NCI-H774 (cell line): ENCODE data around the gene RAI2.

Experiments
- DNase-seq: peaks from one replicate; lab custom pipeline; 2025; lab: John Stamatoyannopoulos, UW

The RAI2 gene

DNA sequence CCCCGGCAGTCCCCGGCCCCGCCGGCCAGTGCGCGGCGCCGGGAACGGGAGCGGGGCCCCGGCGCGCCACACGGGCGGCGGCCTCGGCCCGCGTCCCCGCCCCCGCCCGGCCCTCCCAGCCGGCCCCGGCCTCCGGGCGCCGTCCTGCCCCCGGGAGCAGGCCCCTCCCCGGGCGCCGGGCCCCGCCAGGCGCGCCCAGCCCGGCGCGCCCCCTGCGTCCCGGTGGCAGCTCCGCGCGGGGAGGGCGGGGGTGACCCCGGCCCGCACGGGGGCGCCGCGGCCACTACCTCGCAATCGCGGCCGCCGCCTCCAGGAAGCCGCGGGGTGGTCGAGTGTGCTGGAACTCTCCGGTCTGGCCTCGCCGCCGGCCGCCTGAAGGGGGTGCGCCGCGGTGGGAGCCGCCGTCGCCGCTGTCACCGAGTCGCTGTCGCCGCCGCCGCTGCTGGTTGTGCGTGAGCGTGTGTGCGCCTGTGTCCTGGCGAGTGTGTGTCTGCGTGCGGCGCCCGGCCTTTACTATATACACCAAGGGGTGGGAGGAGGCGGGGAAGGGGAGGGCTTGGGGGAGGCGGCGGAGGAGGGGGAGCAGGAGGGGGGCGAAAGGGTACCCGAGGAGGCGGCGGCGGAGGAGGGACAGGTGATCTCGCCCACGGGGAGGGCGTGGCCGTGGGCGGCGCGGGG, at the start of gene RAI2:
TSS of gene RAI2 (minus strand) at position 488 of the 678 bp plus-strand sequence. CDS start 59,288 bp downstream, outside the sequence.
- no peak for DNase-seq

DNA sequence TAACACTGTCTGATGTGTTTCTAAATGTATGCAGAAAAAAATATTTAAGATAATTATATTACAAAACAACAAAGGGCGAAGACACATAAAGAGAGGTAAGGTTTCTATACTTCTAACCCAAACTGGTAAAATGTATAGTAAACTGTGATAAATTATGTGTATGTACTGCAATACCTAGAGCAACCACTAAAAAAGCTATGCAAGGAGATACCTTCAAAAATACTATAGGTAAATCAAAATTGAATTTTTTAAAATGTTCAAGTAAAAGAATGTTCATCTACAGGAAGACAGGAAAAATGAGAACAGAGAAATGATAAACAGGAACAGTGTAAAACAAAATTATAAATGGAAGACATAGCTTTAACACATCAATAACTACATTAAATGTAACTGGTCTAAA, 27.3 kb upstream of the RAI2 start:
- no peak for DNase-seq

DNA sequence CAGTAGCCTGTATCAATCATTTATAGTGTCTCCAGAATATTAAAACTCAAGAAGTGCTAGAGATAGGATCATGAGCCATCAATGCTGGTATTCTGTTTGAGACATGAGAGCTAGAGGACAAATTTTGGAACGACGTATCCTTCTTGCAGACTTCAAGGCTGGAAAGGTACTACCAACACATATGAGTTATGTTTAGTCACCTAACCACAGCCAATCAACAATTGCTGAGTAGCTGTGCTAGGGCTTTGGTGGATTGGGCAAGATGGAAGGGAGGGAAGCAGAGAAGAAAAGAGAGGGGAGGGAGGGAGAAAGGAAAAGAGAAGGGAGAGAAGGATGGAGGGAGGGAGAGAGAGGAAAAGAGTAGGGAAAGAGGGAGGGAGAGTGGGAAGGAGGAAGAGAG, 21.6 kb upstream of the RAI2 start:
- DNase-seq = no peak

DNA sequence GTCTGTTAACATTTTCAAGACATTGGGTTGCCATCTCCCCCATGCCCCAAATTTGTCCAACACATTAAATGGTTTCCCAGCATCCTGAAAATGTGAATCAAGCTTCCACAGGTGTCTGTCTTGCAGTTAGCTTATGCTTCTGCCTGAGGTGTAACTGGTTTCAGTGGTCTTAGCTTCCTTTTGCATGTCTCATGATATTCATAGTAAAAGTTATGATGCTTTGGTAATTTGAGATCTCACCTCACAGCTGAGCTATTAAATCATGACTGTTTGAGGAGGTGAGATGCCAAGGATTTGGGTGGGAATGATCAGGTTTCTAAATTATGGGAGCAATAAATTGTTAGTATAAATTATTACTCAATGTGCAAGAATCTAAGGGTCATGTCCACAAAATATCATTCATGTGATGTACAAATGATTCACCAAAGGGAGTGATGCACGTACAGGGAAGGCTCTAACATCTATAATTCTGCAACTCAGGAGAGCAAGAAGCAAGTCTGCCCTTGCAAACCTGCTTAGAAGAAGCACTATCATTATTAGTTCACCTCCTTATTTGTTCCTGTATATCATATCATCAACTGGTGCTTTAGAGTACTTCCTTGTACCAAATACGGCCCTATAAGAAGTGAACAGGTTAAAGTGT, 17.1 kb upstream of the RAI2 start:
- DNase-seq = no peak

DNA sequence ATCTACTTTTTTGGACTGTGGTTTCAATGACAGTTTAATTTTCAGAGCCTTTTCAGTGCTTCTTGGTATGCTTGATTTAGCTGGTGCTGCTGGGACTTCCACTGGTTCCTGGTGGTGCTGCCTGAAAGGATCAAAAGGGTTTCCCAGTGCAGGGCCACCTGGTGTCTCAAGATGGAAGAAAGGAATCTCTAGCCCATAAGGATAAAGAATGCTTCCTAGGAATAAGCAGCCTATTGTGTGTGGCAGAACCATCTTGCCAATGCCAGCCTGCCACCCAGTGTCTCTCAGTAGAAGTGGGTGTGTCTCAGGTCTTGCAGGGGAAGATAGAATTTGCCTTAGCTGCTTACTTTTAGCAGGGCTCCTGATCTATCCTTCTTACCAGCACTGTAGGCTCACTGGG, 15.0 kb upstream of the RAI2 start:
- DNase-seq = no peak

DNA sequence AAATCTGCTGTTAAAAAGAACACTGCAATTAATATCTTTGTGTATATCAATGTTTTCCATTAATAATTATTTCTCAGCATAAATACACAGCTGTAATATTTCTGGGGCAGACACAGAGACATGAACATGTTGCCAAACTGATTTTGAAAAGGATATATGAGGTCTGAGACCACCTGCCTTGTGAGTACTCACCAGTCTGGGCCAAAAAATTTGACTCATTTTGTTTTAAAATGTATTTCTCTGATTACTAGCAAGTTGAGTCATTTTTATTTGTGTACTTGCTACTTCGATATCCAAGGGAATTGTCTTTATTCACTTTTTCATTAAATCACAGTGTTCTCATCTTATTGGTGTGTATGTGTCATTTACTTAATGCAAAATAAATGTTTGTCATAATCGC, 8.5 kb upstream of the RAI2 start:
- no peak for DNase-seq

DNA sequence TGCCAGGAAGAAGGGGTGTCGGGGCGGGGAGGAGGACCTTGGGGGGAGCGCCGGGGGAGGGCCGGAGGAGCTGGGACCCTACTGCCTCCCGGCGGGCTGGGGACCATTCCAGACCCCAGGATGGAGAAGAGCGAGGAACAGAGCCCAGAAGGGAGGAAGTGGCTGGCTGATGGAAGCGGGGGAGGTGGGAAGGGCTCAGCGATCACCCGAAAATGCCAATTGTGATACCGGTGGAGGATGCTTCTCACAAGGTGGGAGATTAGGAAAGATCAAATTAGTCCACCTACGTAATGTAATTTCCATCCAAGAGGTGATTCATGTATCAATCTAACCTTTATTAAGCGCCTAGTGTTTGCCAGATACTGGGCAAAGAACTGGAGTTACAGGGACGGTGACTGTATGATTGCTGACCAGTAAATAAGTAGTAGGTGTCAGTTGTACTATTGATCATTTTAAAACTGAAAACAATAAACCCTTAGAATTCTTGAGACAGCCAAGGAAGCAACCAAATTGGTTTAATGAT, 452 bp upstream of the RAI2 start:
- no peak for DNase-seq

DNA sequence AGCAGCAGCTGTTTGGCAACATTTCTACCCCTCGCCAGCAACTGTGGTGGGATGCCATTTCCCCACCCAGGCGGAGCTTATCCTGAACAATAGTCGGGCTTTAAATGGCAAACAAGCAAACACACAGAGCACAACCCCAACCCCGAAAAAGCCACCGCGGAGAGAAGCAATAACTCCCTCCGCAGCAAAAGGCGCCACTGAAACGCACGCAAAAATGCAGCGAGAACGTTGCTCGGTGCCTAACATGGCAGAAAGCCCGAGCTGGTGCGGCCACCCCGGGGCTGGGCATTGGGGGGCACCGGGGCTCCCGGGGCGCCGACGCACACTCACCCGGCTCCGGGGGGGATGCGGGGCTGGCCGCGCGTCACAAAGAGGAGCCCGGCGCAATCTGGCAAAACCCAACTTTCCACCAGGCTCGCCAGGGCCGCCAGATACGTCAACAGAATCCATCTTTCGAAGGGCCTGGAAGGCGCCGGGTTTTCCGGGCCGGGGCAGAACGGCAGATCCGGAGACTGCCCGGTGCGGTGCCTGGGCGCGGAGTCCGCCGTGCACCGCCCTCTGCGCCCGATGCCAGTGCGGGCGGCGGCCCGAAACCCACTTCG, 818 bp downstream of the RAI2 start:
- no peak for DNase-seq

DNA sequence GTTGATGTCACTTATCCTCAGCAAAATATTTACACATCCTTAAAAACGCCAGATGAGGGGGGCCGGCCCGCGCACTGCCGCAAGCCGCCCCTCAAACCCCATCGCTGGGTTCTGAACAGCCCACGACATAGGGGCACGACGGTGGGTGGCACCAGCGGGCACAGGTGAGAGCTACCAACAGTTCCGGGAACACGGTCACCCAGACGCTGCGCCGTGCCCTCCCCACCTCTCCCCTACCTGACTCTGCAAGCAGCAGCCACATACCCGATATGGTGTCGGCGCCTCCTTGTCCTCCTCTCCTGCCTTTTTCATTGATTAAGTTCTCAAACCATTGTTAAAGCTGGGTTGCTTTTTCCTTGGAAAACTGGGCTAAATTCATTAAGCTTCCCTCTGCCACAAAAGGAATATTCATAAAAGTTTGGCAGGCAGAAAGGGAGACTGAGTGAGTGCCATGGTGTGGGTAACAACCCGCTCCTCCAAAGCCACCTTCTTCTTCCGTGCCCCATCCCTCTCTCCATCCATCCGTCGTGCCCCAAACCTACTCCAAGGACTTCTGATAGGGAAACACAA, 1.4 kb downstream of the RAI2 start:
- peak; percentile 15 for DNase-seq

DNA sequence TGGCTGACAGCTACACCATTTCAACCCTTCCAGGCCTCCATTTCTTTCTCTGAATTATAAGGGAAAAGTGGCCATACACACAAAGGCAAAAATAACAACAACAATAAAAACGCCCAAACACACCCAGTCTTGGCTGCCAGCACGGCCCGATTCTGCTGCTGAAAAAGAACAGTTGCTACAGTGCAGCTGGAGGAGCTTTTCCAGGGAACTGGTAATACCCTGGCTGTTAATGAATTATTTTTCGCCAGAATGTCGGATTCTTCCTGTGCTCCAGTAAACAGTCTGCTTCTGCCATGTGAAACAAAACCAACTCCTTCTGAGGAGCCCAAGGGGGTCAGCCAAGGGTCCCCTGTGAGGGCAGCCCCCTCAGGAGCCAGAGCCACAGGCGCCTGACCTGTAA, 6.6 kb downstream of the RAI2 start:
- no peak for DNase-seq

DNA sequence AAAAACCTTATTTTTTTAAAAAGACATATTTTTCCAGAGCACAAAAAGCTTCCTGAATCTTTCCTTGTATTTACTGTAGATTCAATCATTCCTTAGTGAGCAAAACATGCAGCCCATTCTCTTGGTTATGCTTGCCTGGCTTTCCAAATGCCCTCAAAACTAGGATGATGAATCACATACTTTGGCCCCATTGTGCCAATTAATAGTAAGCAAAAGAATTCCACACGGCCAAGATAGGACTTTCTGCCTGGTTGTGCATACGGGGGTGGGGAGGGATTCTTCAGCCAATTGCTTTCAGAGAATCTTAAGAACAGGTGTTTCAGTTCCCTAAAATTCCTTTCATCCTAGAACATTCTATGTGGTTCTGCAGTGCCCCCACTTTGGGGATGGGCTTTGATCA, 7.0 kb downstream of the RAI2 start:
- no peak for DNase-seq

DNA sequence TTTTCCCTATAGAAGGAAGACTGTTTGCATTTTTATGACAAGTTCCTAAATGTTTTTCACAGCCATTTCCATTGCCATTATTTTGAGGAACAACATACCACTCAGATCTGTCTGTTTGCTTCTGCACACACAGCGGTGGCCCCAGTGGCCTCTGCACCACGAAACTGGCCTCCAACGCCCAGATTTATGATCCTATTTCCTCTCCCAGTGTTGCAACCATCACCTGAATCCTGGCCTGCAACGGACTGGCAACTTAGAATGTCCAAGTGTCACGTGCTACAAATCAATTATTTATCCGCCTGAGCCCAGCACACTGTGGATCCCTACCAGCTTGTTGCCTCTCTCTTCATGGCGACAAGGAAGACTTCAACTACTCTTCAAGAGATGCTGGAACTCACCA, 9.2 kb downstream of the RAI2 start:
- no peak for DNase-seq

DNA sequence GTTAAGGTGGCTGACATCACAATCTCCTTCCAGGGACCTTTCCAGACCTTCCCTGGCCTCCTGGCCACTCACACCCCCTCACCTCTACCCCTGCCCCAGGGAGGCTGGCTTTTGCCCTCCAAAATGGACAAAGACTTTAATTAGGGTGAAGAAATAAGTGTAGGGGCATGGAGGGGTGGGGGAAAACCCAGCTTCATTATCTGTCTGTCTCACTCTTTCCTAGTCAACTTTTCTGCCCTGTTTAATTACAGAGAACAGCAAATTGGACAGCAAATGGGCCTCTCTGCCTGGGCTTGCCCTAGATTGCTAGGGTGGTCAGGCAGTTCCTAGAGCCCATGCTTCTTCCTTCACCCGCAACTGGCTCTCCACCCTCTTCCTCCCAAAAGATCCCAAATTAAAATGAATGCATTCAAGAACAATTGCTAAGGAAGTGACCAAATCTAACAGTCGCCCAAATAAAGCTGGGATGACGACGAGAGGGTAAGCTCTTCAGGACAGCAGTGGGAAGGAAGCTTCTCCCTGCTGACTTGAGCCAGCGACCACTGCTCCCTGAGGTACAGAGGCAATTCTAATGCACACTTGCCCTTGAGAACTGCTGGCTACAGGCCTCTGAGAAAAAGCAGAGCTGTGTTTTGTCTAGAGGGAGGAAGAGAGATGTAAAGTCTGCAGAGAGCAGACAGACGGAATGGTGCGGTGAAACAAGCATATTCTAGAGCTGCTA, 12.4 kb downstream of the RAI2 start:
- no peak for DNase-seq

DNA sequence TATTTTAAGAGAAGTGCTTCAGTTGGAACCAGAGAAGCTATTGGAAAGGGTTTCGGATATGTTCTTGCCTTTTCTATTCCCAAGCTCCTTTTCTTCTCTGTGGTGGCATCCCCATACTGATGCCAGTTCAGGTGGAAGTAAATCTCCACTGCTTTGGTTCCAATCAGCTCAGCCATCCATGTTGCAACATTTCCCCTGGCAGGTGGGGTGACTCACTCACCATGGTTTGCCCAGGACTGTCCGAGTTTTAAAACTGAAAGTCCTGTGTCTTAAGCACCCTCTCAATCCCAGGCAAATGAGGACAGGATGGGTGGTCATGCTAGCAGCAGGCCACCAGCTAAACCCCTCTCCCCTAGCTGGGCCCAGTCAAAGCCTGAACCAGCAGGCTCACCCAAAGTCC, 15.1 kb downstream of the RAI2 start:
- no peak for DNase-seq

DNA sequence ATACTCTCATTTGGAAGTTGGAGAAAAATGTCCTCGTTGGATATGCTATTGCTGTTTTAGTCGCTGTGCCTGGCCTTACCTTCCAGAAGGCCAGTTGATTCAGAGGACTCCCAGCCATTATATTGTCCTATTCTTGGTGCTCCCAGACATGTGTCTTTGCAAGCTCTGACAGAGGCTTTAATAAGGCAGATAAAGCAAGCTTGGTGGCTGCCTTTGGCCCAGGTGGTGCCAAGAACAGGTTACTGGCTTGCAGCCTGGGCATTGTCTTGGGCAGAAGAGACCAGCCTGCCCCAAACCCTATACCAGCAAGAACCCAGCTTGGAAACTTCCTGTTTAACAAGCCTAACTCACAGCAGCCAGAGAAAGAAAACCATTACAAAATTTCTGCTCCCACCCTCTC, 16.9 kb downstream of the RAI2 start:
- no peak for DNase-seq

DNA sequence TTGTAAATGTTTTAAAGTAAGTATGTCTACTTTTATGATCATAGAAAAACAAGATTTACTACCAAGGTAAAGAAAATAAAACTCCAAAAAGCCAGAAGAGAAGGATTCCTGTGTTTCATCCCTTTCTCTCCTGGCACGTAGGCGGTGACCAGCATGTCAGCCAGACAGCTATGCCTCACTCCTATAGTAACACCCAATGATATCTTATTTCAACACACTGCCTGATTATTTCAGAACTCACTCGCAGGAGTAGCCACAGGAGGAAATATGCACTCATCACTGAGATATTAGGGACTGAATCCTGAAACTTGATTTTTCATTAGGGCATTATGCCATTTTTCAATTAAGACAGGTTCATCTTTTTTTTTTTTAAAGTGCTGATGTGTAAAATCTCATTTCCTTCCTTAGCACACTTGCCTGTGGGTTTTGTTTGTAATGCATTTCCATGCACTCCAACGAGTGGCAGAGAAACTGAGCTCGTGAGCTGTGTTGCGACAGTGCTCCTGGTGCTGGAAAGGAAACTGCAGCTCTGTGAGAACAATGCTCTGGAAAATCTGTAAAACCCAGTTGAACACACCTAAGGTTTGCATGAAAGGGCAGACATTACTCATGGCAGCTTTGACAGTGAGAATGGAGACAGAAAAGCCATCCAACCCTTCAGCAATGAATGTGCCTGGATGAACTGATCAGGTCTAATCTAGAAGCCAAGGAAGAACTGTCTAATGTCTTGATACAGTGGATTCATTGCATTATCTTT, 18.2 kb downstream of the RAI2 start:
- no peak for DNase-seq

DNA sequence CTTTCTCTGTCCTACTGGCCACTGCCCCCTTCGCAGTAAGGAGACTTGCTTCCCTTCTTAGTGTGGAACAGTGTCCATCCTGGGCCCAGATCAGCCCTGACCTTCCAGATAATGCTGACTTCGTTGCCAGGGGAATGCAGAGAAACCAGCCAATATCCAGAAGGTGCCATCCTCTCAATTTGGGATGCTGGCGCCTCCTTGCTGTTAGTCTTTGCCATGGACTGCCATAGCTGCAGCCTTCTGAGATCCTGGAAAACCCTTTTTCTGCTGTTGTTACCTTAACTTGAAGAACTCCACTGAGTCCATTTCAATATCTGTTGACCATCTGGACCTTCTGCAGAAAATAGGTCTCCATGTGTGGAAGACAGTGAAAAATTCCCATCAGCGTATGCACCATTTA, 21.8 kb downstream of the RAI2 start:
- no peak for DNase-seq

DNA sequence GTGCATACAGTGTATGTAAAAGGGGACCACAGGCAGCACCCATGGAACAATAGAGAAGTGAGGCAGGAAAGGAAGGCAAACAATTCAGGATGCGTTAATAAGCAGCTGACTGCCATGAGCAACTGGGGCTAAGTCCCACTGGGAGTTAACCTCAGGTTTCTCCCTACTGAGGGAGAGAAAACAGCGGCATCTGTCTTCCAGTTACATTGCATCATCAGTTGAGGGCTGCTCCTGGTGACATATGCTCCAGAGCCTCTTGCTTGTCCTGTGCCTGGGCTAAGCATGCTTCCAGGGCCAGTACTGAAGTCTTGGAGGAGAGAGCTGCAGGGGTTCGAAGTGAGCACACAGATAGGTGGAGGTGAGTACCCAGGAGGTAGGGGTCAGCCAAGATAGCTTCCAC, 24.3 kb downstream of the RAI2 start:
- no peak for DNase-seq

DNA sequence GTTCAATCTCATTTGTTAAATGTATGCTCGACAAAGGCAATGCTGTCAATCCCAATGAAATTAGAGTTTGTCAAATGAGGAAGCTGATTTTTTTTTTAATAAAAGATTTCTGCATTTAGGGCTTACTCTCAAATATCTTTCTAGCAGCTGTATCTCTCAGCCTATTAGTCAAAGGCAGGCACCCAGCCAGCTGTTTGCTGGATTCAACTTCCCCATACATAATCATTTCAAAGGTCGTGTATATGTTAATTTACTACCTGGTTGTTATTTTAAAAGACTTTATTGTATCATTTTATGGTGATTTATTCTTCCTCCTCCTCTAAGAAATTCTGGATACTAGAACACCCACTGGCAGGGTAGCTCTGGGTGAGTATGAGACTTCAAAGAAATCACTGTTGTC, 27.1 kb downstream of the RAI2 start:
- DNase-seq = no peak

DNA sequence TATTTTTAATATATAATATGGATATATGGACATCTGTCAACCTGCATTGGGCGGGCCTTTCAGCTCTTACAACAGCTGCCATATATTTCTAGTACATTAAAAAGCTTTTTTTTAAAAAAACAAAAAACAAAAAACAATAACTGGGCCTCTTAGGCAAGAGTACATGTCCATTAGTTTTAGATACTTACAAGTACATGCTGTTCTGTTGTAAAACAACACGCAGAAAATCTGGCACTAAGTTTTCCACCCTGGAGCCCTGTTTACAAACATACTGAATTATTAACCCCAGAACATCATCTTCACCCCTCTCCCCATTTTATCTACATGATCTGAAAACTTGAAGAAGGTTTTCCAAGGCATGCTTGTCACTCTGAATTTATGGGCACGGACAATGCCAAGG, 29.8 kb downstream of the RAI2 start:
- no peak for DNase-seq

DNA sequence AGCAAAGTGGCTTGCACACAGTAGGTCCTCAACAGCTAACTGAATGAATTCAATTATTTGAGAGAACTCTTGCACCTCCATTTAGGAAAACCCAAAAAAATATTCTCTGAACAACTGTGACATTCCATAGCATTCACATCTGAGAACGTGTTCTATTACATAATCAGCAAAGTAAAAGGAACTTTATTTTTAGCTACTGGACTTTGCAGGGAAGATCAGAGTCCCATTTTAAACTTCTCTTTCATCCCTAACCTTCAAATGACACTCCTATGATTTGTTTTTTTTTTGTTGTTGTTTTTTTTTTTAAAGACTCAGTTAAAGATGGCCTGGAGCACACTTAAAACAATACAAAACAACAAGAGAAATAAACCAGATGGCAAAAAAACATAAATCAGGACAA, 30.9 kb downstream of the RAI2 start:
- DNase-seq = no peak

DNA sequence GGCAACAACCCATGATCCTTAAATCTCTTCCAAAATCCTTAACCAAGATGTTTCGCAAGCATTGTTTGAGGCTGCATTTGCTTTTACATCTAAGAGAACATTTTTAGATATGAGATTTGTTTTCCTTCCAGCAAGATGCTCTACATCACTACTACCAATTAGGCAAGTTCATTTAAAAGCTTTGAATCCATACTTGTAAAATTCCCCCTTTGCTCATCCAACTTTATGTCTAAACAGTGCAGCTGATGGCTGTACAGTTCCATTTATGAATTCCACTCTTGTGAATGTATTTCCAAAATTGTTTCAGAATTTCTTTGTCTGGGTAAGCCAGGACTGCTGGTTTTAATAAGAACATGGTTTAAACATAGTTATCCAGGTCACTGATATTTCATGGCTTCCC, 31.5 kb downstream of the RAI2 start:
- DNase-seq = no peak
